Activated CD4-positive, alpha-beta T cell treated with anti-CD3 and anti-CD28 coated beads, Interleukin-10, Interleukin-2, amounts not matched to agents 100 ng/mL and 50 ng/mL, durations not matched to agents 16 hours and 8 hours (primary cell): Measurements from ENCODE around the gene RPGRIP1.
"Not testable (repeated sequence)": the region's sequence is repeated elsewhere in the genome, so short reads cannot be mapped to it uniquely, and the experiment has no call there.

Source experiments
- DNase-seq: peaks from one replicate; pipeline ENCODE4 v3.0.0-alpha.2; 2020

Gene RPGRIP1

DNA sequence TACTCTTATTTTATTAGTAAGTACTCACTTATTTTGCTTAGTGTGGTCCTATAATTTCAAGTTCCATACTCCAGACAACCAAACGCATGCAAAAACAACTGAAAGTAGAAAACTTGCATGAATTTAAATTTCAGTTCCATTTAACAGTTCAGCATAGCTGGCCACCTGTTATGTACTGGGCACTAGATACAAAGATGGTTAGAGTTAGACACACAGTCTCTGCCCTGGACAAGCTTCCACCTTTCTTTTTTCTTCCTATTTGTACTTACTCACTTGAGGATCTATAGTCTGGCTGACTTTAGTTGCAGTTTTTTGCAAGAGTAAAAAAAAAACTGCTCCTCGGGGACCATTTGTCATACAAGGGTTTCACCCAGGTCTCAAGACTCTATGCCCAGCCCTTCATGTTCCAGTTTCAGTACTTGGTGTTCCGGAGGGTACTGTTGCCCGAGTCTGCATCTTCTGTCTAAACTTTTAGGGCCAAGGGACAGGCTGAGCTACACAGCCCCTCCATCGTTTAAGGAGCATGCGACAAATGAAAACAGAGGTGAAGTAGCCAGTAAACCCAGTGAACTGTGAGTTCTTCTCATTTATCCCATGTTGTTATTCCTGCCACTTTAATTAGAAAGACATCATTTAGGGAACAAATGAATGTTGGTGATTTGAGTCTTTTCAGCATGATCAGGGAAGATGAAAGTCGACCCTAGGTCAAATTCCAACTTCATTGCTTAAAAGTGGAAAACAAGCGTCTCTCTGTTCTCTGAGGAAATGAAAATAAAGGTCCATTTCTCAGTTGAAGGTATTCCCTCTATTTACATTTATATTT, 22.3 kb downstream of the RPGRIP1 start:
- no peak for DNase-seq

DNA sequence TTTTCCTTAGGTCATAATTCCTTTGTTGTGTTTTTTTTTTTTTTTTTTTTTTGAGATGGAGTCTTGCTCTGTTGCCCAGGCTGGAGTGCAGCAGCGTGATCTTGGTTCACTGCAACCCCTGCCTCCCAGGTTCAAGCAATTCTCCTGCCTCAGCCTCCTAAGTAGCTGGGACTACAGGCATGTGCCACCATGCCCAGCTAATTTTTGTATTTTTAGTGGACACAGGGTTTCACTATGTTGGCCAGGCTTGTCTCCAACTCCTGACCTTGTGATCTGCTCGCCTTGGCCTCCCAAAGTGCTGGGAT, 22.9 kb downstream of the RPGRIP1 start:
- not testable (repeated sequence) for DNase-seq

DNA sequence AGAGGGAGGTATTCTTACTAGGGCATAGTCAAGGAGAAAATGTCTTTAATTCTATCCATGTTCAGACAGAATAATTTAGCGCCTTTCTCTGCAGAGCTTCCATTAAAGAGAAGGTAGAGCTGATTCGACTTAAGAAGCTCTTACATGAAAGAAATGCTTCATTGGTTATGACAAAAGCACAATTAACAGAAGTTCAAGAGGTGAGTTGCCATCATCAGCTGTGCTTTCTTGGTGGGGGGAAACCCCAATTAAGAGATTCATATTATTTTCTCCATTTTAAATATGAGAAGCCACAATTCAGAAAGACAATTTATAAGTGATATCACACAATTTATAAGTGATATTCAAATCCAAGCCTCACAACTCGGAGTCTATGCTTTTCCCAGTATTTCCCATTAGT, 27.8 kb downstream of the RPGRIP1 start:
- DNase-seq = no peak

DNA sequence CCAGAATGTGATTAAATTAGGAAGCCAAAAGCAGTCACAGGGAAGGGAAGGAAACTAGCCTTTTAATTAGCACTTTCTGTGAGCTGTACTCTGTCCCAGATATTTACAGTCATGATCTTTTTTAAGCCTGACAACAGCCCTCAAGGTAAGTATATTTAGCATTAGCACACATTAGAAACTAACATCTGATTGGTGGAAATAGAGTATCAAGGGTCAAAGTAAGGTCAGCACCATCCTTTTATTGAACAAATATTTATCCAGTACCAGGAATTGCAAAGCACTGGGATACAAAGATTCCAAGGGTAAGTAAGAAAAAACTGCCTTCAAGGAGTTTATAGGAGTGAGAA, 28.2 kb downstream of the RPGRIP1 start:
- DNase-seq = no peak

DNA sequence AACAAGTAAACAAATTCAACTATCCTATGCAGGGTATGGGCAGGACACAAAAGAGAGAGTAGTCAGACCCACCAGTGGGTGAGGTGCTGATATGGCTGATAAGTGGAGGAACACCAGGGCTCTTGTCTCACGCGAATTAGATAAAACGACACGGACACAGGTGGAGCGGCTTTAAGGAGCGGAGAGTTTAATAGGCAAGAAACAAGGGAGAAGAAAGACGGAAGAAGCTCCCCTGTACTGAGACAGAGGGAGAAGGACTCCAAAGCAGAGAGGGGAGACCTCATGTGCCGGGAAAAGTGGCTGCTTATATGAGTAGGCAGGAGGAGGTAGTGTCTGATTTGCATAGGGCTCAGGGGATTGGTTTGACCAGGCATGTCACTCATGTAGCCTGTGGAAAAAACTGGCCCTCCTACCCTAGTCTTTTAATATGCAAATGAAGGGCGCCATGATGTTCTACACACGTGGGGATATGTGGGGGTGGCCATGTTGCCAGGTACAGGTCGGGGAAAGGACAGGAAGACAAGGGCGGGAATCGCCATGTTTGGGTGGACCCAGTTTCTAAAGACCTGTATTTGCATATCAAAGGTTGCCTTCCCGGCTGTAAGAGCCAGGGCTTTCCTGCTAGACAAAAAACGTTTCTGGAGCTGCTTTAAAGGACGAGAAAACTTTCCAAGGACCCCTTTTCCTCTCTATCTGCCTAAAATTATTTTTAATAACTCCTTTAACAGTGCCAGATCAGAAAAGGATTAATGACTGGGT, 28.8 kb downstream of the RPGRIP1 start:
- peak; percentile 91 for DNase-seq

DNA sequence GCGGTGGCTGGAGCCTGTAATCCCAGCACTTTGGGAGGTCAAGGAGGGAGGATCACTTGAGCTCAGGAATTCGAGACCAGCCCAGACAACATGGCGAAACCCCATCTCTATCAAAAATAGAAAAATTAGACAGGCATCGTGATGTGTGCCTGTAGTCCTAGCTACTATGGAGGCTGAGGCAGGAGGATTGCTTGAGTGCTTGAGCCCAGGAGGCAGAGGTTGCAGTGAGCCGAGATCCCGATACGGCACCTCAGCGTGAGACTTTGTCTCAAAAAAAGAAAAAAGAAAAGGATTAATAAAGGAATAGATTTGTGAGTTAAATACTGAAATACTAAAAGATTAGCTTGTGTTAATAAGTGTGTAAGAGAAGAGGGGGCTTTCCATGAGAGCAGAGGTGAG, 29.4 kb downstream of the RPGRIP1 start:
- DNase-seq = no peak

DNA sequence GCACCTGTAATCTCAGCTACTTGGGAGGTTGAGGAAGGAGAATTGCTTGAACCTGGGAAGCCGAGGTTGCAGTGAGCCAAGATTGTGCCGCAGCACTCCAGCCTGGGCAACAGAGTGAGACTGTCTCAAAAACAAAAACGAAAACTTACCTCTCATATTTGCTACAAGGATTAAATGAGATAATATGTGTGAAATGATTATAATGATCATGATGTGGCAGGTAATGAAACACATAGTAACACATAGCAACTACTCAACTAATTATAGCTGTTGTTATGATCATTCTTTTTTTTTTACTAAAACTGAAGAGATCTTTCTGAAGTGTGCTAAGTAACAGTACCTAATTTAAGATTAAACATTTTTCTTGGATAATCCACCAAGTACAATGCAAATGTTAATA, 30.1 kb downstream of the RPGRIP1 start:
- no peak for DNase-seq

DNA sequence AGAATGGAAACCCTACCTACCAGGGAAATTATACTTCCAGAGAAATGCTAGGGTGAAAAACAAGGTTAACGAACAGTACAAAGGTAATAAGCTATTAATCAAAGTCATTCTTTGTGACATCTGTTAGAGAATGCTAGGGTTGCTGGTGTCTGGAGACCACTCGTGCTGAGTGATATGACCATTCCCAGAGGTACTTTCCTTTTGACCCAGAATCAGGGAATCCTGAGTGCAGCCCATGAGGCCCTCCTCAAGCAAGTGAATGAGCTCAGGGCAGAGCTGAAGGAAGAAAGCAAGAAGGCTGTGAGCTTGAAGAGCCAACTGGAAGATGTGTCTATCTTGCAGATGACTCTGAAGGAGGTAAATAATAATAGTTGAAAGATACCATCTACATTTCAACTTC, 31.7 kb downstream of the RPGRIP1 start:
- no peak for DNase-seq

DNA sequence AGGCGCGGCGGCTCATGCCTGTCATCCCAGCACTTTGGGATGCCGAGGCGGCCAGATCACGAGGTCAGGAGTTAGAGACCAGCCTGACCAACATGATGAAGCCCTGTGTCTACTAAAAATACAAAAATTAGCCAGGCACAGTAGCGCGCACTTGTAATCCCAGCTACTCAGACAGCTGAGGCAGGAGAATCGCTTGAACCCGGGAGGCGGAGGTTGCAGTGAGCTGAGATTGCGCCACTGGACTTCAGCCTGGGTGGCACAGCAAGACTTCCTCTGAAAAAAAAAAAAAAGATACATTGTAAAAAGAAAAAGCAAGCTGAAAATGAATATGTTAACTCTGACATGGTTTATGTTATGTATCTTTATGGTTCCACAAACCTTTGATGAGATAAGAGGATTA, 33.6 kb downstream of the RPGRIP1 start:
- DNase-seq = no peak

DNA sequence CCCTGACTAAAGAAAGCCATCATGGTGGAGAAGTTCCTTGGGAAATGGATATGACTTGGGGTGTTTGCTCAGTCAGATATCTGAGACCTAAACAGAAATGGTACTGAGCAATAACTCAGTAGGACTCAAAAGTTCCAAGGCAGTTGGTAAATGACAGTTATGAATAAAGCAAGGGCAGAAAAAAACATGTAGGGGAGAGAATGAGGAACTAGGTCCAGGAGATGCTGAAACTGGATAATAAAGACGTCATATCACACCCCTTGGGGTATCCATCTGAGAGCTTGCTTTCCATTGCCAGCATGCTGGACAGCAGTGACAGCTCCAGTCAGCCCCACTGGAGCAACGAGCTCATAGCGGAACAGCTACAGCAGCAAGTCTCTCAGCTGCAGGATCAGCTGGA, 37.5 kb downstream of the RPGRIP1 start:
- DNase-seq = no peak

DNA sequence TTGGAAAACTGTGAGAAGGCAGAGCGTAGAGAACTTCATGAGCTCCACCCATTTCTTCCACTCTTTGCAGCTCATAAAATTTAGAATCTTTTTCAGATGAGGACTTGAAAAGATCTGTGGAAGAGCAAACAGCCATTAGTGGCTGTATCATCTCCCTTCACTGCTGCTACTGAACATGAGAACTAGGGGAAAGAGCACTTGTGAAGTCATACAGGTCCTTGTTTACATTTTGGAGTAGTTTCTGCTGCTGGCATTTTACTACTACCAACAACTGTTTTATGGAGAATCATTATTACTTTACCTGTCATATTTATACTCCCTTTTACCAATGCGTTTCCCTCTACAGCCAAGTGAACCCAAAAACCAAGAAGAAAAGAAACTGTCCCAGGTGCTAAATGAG, 41.0 kb downstream of the RPGRIP1 start:
- DNase-seq = no peak

DNA sequence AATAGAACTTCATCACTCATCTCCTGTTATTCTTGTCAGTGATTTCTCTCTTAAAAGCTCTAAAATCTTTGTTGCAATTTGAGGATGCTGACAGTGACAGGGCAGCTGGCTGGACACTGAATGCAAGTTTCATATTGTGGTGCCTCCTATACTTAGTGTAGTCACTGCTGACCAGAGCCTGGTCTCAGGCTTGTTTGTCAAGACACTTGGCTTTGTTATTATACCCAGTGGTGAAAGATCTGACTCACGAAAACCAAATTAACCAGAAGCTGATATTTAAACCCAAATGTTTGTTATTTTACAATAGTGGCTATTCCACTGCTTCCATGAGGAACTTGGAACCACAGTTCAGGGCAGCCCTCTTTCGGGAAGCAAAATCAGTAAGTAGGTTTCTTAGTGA, 42.8 kb downstream of the RPGRIP1 start:
- DNase-seq = no peak

DNA sequence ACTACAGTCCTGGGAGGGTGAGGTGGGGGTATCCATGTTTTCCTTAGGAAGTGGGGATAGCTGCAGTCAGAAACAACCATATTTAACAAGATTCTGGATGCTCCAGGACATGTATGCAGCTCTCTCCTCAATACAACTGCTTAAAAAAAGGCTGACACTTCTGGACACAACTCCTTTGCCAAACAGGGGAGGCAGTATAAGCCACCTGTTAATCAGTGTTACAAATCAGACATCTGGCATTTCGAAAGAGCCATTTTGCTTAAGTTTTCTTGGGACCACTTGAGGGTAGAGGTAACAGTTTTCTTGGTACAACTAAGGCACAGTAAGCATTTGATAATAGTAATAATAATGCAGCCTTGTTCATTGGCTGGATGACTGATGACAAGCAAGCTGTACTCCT, 47.1 kb downstream of the RPGRIP1 start:
- DNase-seq = no peak
